K562 (cell line): ENCODE measurements around the gene LINGO3. TPM values are rescaled to one million over a fixed set of nuclear protein-coding genes. Genes with fewer than 3 reads are reported as not detected.

Source experiments
- ARID4B ChIP-seq: sonication (generic); formaldehyde crosslinking; IDR thresholded peaks from 2 replicates; pipeline ENCODE4 v1.8.0; 2022; ENCODE audit warnings: mild to moderate bottlenecking, missing genetic modification reagents
- ATF1 ChIP-seq, 2 experiments: fragments of 450-650 bp in 1 of 2; IDR thresholded peaks; 2 replicates each; pipeline ENCODE4 v1.6.1; 2016; ENCODE audit warnings: missing compliant biosample characterization in 1 of 2, missing genetic modification characterization in 1 of 2
- CC2D1A ChIP-seq: fragments of 450-650 bp; IDR thresholded peaks from 2 replicates; pipeline ENCODE4 v1.6.1; 2017; ENCODE audit warnings: mild to moderate bottlenecking
- FUS ChIP-seq: fragments of 200-400 bp; formaldehyde crosslinking; optimal IDR thresholded peaks from 2 replicates; pipeline ENCODE3; 2017; ENCODE audit warnings: low read depth, low read length
- GMEB1 ChIP-seq: fragments of 250-450 bp; sonication (Bioruptor Pico); IDR thresholded peaks from 2 replicates; pipeline ENCODE4 v1.4.0; 2020; ENCODE audit warnings: mild to moderate bottlenecking
- KLF1 ChIP-seq: fragments of 450-650 bp; IDR thresholded peaks from 2 replicates; pipeline ENCODE4 v1.6.1; 2016; ENCODE audit warnings: missing genetic modification characterization, missing compliant biosample characterization
- KLF13 ChIP-seq: fragments of 450-650 bp; IDR thresholded peaks from 2 replicates; pipeline ENCODE4 v1.6.1; 2016; ENCODE audit warnings: missing genetic modification characterization, low read depth, mild to moderate bottlenecking, missing compliant biosample characterization, moderate library complexity, borderline replicate concordance
- NONO ChIP-seq, 2 experiments: fragments of 200-400 bp in 1 of 2; fragments of 450-650 bp in 1 of 2; formaldehyde crosslinking in 1 of 2; IDR thresholded peaks; 2 replicates each; pipeline ENCODE4 v1.6.1; 2017; ENCODE audit warnings: low read depth in 2 of 2, mild to moderate bottlenecking in 2 of 2, moderate library complexity in 2 of 2, low read length in 1 of 2
- PHF20 ChIP-seq: fragments of 450-650 bp; IDR thresholded peaks from 2 replicates; pipeline ENCODE4 v1.6.1; 2018; ENCODE audit not compliant: partially characterized antibody
- POU5F1 ChIP-seq: fragments of 150-350 bp; IDR thresholded peaks from 2 replicates; pipeline ENCODE4 v1.6.1; 2014; ENCODE audit warnings: borderline replicate concordance, low read length, low read depth, mild to moderate bottlenecking; ENCODE audit not compliant: partially characterized antibody
- RBM39 ChIP-seq: fragments of 200-400 bp; formaldehyde crosslinking; optimal IDR thresholded peaks from 2 replicates; pipeline ENCODE3; 2018; ENCODE audit warnings: low read depth, low read length
- RFX7 ChIP-seq: fragments of 250-450 bp; sonication (Bioruptor Pico); IDR thresholded peaks from 2 replicates; pipeline ENCODE4 v1.5.1; 2021; ENCODE audit warnings: mild to moderate bottlenecking
- SIN3A ChIP-seq, 2 experiments: fragments of 150-350 bp in 1 of 2; IDR thresholded peaks; 2 replicates each; pipeline ENCODE4 v1.6.1; 2011 to 2016; ENCODE audit warnings: borderline replicate concordance in 2 of 2, low read depth in 2 of 2, low read length in 2 of 2, mild to moderate bottlenecking in 2 of 2, moderate library complexity in 2 of 2; ENCODE audit not compliant: control insufficient read depth in 1 of 2
- TBP ChIP-seq: optimal IDR thresholded peaks from 2 replicates; pipeline ENCODE3; 2011; ENCODE audit warnings: low read depth, low read length, improper control_type of control experiment
- UBTF ChIP-seq, 2 experiments: IDR thresholded peaks; 2 replicates each; pipeline ENCODE4 v1.6.1; 2012; ENCODE audit warnings: improper control_type of control experiment in 2 of 2, low read depth in 2 of 2, low read length in 2 of 2, borderline replicate concordance in 1 of 2
- VEZF1 ChIP-seq: fragments of 200-800 bp; sonication (Bioruptor generic); IDR thresholded peaks from 2 replicates; pipeline ENCODE4 v1.6.1; 2017; ENCODE audit warnings: missing genetic modification characterization, missing compliant biosample characterization
- polyA plus RNA-seq, 8 experiments: library from polyadenylated mRNA; depleted of rRNA in 4 of 8; stranded (reverse) in 5 of 8; unstranded in 3 of 8; fragments of >200 nt; fragmentation: Nextera tagmentation in 2 of 8; fragmentation: Illumina TruSeq in 1 of 8; extraction: Ambion mirVana in 2 of 8; extraction: Trizol in 1 of 8; gene quantifications; 2 replicates each; pipeline versions ENCODE4 v1.2.1 to v1.2.3, GENCODE V29; 2011 to 2014; ENCODE audit warnings: inconsistent platforms in 1 of 8, missing spikeins in 1 of 8
- total RNA-seq, 7 experiments: library from RNA; depleted of rRNA in 6 of 7; stranded (reverse); fragments of >200 nt in 6 of 7; fragmentation: Illumina TruSeq in 2 of 7; extraction: Trizol in 2 of 7; gene quantifications; 2 replicates each; pipeline versions ENCODE4 v1.2.1 to v1.2.3, GENCODE V29; 2011 to 2021; ENCODE audit warnings: low replicate concordance in 1 of 7

The LINGO3 gene
- total and polyA plus RNA-seq, 9 of the 15 experiments (the other 6 are each of a cell fraction or from before 2014, with no cell fraction given), result 0.03 to 0.05 (median 0.03) TPM; not detected in 6

- TF ChIP-seq SIN3A (IDR thresholded peaks at IDR 0.05; ENCODE audit: borderline replicate concordance in 2 of 2, control insufficient read depth in 1 of 2, low read depth in 2 of 2, low read length in 2 of 2), result peak; percentile 58 to 81; a peak in 3 of 4 replicates
- peak; percentile 86 for TF ChIP-seq PHF20
- TF ChIP-seq RFX7, result no peak
- 0 out of 4 replicates have a peak, but pooled peaks of 1 of the 2 experiments have one; percentile 42 for TF ChIP-seq UBTF (IDR thresholded peaks at IDR 0.05; ENCODE audit: borderline replicate concordance in 1 of 2, low read depth in 2 of 2, low read length in 2 of 2)
- peak; percentile 88 for TF ChIP-seq TBP
- peak; percentile 43; the same call in 1 of the 2 replicates for TF ChIP-seq GMEB1
- TF ChIP-seq ARID4B (CRISPR knock-in tag), result peak; percentile 96
- 0 out of 2 replicates have a peak, but pooled peaks have one; percentile 15 for TF ChIP-seq KLF1 (tag)
- no peak for TF ChIP-seq FUS
- peak; percentile 95 for TF ChIP-seq KLF13 (tag)
- no peak for TF ChIP-seq ATF1 (CRISPR knock-in tag; IDR thresholded peaks at IDR 0.05)
- TF ChIP-seq ATF1 (tag; IDR thresholded peaks at IDR 0.05), result peak; percentile 65
- no peak for TF ChIP-seq CC2D1A
- TF ChIP-seq RBM39, result no peak
- peak; percentile 93 for TF ChIP-seq POU5F1
- TF ChIP-seq NONO (IDR thresholded peaks at IDR 0.05; ENCODE audit: low read depth in 2 of 2, low read length in 1 of 2), result peak in 1 of 2 experiments; percentile 64; a peak in 2 of 4 replicates
- peak; percentile 23; the same call in 1 of the 2 replicates for TF ChIP-seq VEZF1 (CRISPR knock-in tag)
Measured at GRCh38 chr19:2328401-2329148, 20.6 kb upstream of the LINGO3 start, which contains the start of the genes LSM7 and SPPL2B (continued).
